ENCODE results near the gene ASB11. TPM values are rescaled to one million over a fixed set of nuclear protein-coding genes. Genes with fewer than 3 reads are reported as not detected.
"Not testable (repeated sequence)": the region's sequence is repeated elsewhere in the genome, so short reads cannot be mapped to it uniquely, and the experiment has no call there.

The ASB11 gene
- total RNA-seq, 1 experiment from 2014 or later, result not detected

- Histone ChIP-seq H3K36me3 (ENCODE audit: low read depth, low read length) (no peaks in the 10 kb centered on the region), H3K27ac (ENCODE audit: low read length) (no peak overlapping the region), H3K4me1 (ENCODE audit: insufficient read depth, low read length) (peaks cover 12% of the 10 kb centered on the region), H3K9me3 (ENCODE audit: low read length) (no peaks in the 10 kb centered on the region), H3F3A (ENCODE audit: low read length, unreplicated experiment) (no peaks in the 10 kb centered on the region), H3K27me3 (ENCODE audit: low read length) (no peaks in the 10 kb centered on the region), H3K9me2 (replicated peaks; ENCODE audit: low read length) (no peaks in the 10 kb centered on the region), H3K4me2 (ENCODE audit: low read length) (no peak overlapping the region), H3K9ac (ENCODE audit: low read length) (no peak overlapping the region), H3K79me2 (ENCODE audit: low read length) (no peaks in the 10 kb centered on the region), H4K20me1 (ENCODE audit: low read length) (no peaks in the 10 kb centered on the region), H2AFZ (ENCODE audit: low read length) (no peak overlapping the region), H3K4me3 (ENCODE audit: low read length) (no peak overlapping the region)
- CTCF ChIA-PET, result no interaction called here
- DNase-seq (no peak), ATAC-seq (no peak)
- intact Hi-C loops (cut with micrococcal nuclease), result no loop called here
- no peak for TF ChIP-seq EZH2 (IDR thresholded peaks at IDR 0.05; ENCODE audit: low read length, unreplicated experiment)
- no peak for TF ChIP-seq CTCF (conservative IDR thresholded peaks at IDR 0.05; ENCODE audit: low read depth, low read length)
- no peak for TF ChIP-seq EZH2phosphoT487 (IDR thresholded peaks at IDR 0.05; ENCODE audit: borderline replicate concordance, low read length)
- POLR2A ChIA-PET (ENCODE audit: unreplicated experiment), result no interaction called here
- BruUV-seq (replicated peaks), result no TSS peak
These were observed 4.3 kb downstream of the ASB11 start for GRCh38 chrX:15311119-15311518.

- no peak overlapping the region for H3K4me3 ChIP-seq (ENCODE audit: low read length)
- H3K9ac ChIP-seq (ENCODE audit: low read length), result no peak overlapping the region
- H3K36me3 ChIP-seq (ENCODE audit: low read depth, low read length), result no peaks in the 10 kb centered on the region
- no peak for TF ChIP-seq EZH2phosphoT487 (IDR thresholded peaks at IDR 0.05; ENCODE audit: borderline replicate concordance, low read length)
- TF ChIP-seq EZH2 (IDR thresholded peaks at IDR 0.05; ENCODE audit: low read length, unreplicated experiment), result no peak
- no peak for TF ChIP-seq CTCF (conservative IDR thresholded peaks at IDR 0.05; ENCODE audit: low read depth, low read length)
- H3K4me2 ChIP-seq (ENCODE audit: low read length), result peak overlapping the region; percentile 26
- DNase-seq (peak; percentile 74), ATAC-seq (peak; percentile 70)
- H3K27me3 ChIP-seq (ENCODE audit: low read length), result no peaks in the 10 kb centered on the region
- CTCF ChIA-PET, result interaction anchor here (0.6 kb wide), 1 partner anchor 361 kb away, joined by 11 read pairs; no protein-coding TSS in a partner anchor
- intact Hi-C loops (cut with micrococcal nuclease), result no loop called here
- peaks cover 12% of the 10 kb centered on the region for H3K4me1 ChIP-seq (ENCODE audit: insufficient read depth, low read length)
- POLR2A ChIA-PET (ENCODE audit: unreplicated experiment), result no interaction called here
- H3K79me2 ChIP-seq (ENCODE audit: low read length), result no peaks in the 10 kb centered on the region
- no peaks in the 10 kb centered on the region for H3K9me3 ChIP-seq (ENCODE audit: low read length)
- H2AFZ ChIP-seq (ENCODE audit: low read length), result 0 out of 2 replicates have a peak overlapping the region, but pooled peaks have one; percentile 27
- H4K20me1 ChIP-seq (ENCODE audit: low read length), result no peaks in the 10 kb centered on the region
- peak overlapping the region; percentile 60 for H3K27ac ChIP-seq (ENCODE audit: low read length)
- H3F3A ChIP-seq (ENCODE audit: low read length, unreplicated experiment), result no peaks in the 10 kb centered on the region
- BruUV-seq (replicated peaks), result no TSS peak
- H3K9me2 ChIP-seq (replicated peaks; ENCODE audit: low read length), result no peaks in the 10 kb centered on the region
These were observed 5.3 kb downstream of the ASB11 start for GRCh38 chrX:15310117-15310516.

- H3K27ac ChIP-seq (ENCODE audit: low read length); CTCF ChIA-PET: not testable (repeated sequence)
These were observed 9.5 kb downstream of the ASB11 start for GRCh38 chrX:15305899-15306298.

More at GRCh38 chrX:15305899-15306298, 9.5 kb downstream of the ASB11 start:
- H3K4me1 ChIP-seq (ENCODE audit: insufficient read depth, low read length), result peaks cover 11% of the 10 kb centered on the region
- H2AFZ ChIP-seq (ENCODE audit: low read length); intact Hi-C loops (cut with micrococcal nuclease); H3K9ac ChIP-seq (ENCODE audit: low read length); DNase-seq; POLR2A ChIA-PET (ENCODE audit: unreplicated experiment); H3K4me3 ChIP-seq (ENCODE audit: low read length); H3K36me3 ChIP-seq (ENCODE audit: low read depth, low read length); H3F3A ChIP-seq (ENCODE audit: low read length, unreplicated experiment); H3K4me2 ChIP-seq (ENCODE audit: low read length); BruUV-seq (replicated peaks); H3K9me2 ChIP-seq (replicated peaks; ENCODE audit: low read length); H4K20me1 ChIP-seq (ENCODE audit: low read length); ATAC-seq; H3K9me3 ChIP-seq (ENCODE audit: low read length); H3K79me2 ChIP-seq (ENCODE audit: low read length); H3K27me3 ChIP-seq (ENCODE audit: low read length): not testable (repeated sequence)
